ENCODE results near the gene MRPL49.

DNA sequence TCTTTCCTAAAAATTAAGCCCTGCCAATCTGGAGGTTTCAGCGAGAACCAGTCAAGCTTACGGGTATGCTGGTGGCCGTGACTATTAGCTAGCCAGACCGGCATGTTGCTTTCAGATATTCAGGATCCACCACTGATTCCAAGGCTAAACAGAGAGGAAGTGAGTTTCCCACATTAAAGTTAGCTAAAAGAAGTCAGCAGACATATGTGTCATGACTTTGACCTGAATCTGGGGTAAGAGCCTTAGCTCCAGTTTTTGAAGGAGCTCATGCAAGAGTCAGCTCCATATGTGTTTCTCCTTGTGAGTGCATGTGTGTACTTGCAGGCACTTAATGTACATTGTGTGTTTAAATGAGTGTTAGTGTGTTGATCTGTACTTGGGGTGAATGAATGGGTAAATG is 36.7 kb upstream of the MRPL49 start:
- TF ChIP-seq, protein P1, sequence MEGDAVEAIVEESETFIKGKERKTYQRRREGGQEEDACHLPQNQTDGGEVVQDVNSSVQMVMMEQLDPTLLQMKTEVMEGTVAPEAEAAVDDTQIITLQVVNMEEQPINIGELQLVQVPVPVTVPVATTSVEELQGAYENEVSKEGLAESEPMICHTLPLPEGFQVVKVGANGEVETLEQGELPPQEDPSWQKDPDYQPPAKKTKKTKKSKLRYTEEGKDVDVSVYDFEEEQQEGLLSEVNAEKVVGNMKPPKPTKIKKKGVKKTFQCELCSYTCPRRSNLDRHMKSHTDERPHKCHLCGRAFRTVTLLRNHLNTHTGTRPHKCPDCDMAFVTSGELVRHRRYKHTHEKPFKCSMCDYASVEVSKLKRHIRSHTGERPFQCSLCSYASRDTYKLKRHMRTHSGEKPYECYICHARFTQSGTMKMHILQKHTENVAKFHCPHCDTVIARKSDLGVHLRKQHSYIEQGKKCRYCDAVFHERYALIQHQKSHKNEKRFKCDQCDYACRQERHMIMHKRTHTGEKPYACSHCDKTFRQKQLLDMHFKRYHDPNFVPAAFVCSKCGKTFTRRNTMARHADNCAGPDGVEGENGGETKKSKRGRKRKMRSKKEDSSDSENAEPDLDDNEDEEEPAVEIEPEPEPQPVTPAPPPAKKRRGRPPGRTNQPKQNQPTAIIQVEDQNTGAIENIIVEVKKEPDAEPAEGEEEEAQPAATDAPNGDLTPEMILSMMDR (IDR thresholded peaks at IDR 0.05) = no peak
- no peak for TF ChIP-seq EZH2 (IDR thresholded peaks at IDR 0.05; ENCODE audit: borderline replicate concordance, insufficient read depth, low read depth, low read length, poor library complexity, severe bottlenecking)

Measured in B cell (primary cell).